22Rv1 (cell line): ENCODE data around the gene ENOX2.
"Not testable (repeated sequence)": the region's sequence is repeated elsewhere in the genome, so short reads cannot be mapped to it uniquely, and the experiment has no call there.

Experiments used
- H3K27ac ChIP-seq: fragments of 450-650 bp; 2 replicates; pipeline ENCODE4 v1.5.1; 2017
- CTCF ChIP-seq: fragments of 450-650 bp; IDR thresholded peaks from 2 replicates; pipeline ENCODE4 v1.5.1; 2017; ENCODE audit warnings: mild to moderate bottlenecking
- ZFX ChIP-seq: fragments of 450-650 bp; IDR thresholded peaks from 2 replicates; pipeline ENCODE4 v1.6.1; 2017; ENCODE audit warnings: antibody characterized with exemption, borderline replicate concordance

The ENOX2 gene

DNA sequence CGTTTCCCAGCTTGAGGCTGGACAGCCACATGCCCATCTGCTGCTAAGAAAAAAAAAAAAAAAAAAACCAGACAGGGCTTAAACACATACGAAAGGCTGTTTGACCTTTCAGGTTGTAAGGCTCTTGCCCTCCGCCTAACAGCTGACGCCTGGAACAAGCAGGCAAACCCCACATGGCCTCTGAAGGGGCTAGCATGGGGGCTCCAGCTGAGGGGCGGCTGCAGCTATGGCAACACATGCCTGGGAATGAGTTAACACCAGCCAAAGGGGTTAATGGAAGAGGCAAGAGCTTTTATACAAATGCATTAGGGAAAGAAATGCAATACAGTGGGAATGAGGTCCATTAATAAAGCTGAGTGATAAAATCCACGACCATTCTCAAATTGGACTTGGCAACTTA is 183.6 kb downstream of the ENOX2 start:
- TF ChIP-seq ZFX, result no peak
- H3K27ac ChIP-seq, result no peak overlapping the region

DNA sequence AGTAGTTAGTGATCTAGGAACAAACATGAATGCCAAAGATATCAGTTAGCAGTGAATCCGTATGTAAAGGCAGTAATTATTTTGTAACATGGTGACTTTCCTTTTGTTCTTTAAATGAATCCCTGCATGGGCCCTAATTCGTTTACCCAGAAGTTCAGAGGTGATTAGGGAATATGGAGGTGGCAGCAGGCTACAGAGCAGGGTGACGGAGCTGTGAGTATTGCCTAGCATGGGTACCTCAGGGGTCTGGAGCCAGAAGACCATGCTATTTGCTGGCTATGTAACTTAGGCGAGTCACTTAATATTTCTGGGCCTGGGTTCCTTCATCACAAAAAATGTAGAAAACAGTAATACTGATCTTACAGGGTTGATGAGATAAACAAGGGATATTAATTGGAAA is 184.9 kb downstream of the ENOX2 start:
- no peak for TF ChIP-seq CTCF
- H3K27ac ChIP-seq, result no peak overlapping the region

DNA sequence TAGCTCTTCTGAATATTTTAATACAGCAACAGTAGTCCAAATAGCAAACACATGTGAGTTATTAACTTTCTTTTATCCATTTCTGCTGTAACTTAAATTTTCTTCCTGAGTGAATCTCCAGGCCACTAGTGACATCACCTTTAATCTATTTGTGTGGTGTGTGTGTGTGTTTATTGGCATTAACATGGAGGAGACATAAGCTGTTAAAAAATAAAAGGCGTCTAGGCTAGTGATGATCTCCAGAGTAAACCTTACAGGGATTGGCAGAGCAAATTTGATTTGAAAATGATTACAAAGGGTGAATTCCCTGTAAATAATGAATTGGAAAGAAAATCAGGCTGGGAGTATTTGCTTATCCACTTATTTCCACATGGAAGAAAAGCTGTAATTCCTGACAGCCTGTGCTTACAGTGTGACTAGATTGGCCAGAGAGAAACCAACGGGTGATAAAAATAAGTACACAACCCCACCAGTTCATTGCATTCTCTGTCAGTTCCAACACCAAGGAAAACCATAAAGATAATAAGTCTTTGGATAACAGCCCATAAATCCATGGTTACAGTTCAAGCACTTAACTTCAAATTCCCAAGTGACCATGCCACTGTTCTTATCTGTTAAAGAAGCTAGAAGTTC is 186.1 kb downstream of the ENOX2 start:
- H3K27ac ChIP-seq, result no peak overlapping the region
- no peak for TF ChIP-seq CTCF
- no peak for TF ChIP-seq ZFX

DNA sequence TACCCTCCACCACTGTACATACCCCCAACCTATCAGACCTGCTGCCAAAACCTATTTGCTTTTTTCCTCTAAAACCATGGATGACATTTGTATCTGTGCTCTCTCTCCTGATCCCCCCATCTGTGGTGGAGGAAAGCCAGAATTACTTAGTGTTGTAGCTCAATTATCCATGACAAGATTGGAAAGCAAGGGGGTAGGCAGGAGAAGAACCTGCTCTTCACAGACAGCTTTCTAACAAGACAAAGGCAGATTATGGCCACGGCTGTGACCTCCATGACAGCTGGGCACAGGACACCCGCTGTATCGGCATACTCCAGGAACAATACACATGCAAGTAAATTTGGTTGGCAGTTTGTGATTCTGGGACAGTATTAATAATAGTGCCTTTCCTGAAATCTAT is 186.7 kb downstream of the ENOX2 start:
- H3K27ac ChIP-seq, result no peak overlapping the region
- no peak for TF ChIP-seq ZFX
- no peak for TF ChIP-seq CTCF

DNA sequence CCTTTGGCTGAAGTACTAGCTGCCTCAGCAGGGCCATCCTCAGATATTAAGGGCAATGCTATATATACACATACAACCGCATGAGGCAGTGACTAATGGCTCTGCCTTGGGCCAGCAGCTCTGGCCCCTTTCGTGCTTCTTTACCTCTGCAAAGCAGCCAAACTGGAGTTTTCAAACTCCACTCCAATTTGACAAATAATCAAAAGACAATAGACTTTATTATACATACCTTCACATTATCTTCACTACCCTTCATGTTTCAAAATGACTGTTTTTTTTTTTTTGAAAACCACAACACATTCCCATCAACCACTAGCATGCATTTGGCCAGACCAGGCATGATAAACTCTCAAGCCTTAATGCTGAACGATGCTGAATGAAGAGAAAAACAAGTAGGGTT is 187.7 kb downstream of the ENOX2 start:
- no peak for TF ChIP-seq CTCF
- TF ChIP-seq ZFX, result no peak
- no peak overlapping the region for H3K27ac ChIP-seq

- H3K27ac ChIP-seq, result no peak overlapping the region
- TF ChIP-seq ZFX, result no peak
- no peak for TF ChIP-seq CTCF
These were observed 188.3 kb downstream of the ENOX2 start for GRCh38 chrX:130714665-130715064.

- no peak for TF ChIP-seq CTCF
- no peak for TF ChIP-seq ZFX
- no peak overlapping the region for H3K27ac ChIP-seq
These were observed 188.9 kb downstream of the ENOX2 start for GRCh38 chrX:130714135-130714534.

- H3K27ac ChIP-seq, result not testable (repeated sequence)
These were observed 193.8 kb downstream of the ENOX2 start for GRCh38 chrX:130709178-130709577.
